GM18951 (cell line): ENCODE results near the gene MPP4.

Experiments
- POLR2A ChIP-seq: IDR thresholded peaks from 4 replicates; pipeline ENCODE4 v1.6.1; 2011; ENCODE audit warnings: mild to moderate bottlenecking; ENCODE audit not compliant: insufficient read length, insufficient read depth; ENCODE audit errors: extremely low read depth
- in situ Hi-C: fragments of 300-500 bp; cut with MboI; formaldehyde crosslinking; loops from one replicate; pipeline ENCODE4 v1.12.0; 2022; ENCODE audit warnings: low sequenced_read_pairs, mixed read lengths, inconsistent platforms; ENCODE audit not compliant: unreplicated experiment

Gene MPP4

GRCh38 chr2:201656740-201657139 lies 41.7 kb downstream of the MPP4 start:
- no peak for TF ChIP-seq POLR2A
- in situ Hi-C loops, result no loop called here

DNA sequence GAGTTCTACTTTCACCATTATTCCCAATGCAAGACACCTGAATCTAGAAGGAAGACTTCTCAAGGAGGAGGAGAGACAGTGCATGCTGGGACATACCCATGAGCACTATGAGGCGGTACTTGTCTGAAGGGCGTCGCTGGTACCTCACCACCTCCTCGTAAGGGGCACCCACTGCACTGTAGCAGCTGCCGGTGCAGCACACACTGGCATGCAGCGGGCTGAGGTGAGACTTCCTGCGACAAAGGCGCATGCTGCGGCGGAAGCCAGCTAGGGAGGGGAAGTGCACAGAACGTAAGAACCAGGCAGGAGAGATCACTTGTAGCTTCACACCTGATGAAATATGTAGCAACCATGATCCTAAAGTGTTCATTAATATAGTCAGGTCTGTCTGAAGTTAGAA lies 42.3 kb downstream of the MPP4 start:
- in situ Hi-C loops, result no loop called here
- no peak for TF ChIP-seq POLR2A

- no peak for TF ChIP-seq POLR2A
- in situ Hi-C loops, result no loop called here
Observed at GRCh38 chr2:201654616-201655384, 43.6 kb downstream of the MPP4 start.

GRCh38 chr2:201653221-201653620 lies 45.2 kb downstream of the MPP4 start:
- in situ Hi-C loops, result no loop called here
- no peak for TF ChIP-seq POLR2A

DNA sequence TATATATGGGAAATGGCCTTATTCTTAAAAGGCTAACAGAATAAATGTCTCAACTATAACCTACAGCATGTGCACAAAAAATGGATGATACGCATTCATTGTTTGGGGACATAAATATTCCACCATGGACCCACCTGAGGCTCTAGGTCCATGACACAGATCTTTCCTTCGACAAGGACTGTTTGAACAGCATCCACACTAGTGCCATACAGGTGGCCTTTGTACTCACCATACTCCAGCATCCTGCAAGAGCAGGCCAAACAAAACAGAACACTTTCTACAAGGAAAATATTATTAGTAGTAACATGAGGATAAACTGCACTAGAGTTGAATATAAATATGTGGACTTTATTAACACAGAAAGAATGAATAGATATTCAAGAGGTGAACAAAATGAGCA lies 49.0 kb downstream of the MPP4 start:
- in situ Hi-C loops, result no loop called here
- TF ChIP-seq POLR2A, result no peak

DNA sequence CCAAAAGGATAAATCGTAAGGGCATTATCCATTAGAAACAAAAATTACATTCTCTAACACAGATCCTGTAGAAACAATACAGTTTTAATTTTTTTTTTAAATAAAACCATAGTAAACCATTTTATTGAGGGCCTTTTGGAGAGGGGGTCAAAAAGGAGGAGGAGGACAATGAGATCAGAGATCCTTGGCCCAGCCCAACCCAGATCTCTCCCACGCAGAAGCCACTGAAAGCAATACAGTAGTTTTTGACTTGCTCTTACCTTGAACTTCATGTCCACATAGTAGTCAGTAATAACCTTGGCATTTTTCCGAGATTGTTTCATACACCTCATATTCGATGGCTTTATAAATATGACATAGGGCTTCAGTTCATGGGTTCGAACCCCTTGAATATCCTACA lies 51.0 kb downstream of the MPP4 start:
- in situ Hi-C loops, result no loop called here
- no peak for TF ChIP-seq POLR2A

- in situ Hi-C loops, result no loop called here
- no peak for TF ChIP-seq POLR2A
Observed at GRCh38 chr2:201644001-201644400, 54.4 kb downstream of the MPP4 start.

GRCh38 chr2:201643216-201643890 lies 55.1 kb downstream of the MPP4 start, which contains the start of gene TMEM237:
Gene TMEM237 (minus strand): TSS chr2:201643503. CDS start chr2:201643400, 103 bp downstream.
- in situ Hi-C loops, result no loop called here
- no peak for TF ChIP-seq POLR2A

GRCh38 chr2:201642579-201643215 lies 55.7 kb downstream of the MPP4 start:
- in situ Hi-C loops, result no loop called here
- TF ChIP-seq POLR2A, result peak; percentile 77

DNA sequence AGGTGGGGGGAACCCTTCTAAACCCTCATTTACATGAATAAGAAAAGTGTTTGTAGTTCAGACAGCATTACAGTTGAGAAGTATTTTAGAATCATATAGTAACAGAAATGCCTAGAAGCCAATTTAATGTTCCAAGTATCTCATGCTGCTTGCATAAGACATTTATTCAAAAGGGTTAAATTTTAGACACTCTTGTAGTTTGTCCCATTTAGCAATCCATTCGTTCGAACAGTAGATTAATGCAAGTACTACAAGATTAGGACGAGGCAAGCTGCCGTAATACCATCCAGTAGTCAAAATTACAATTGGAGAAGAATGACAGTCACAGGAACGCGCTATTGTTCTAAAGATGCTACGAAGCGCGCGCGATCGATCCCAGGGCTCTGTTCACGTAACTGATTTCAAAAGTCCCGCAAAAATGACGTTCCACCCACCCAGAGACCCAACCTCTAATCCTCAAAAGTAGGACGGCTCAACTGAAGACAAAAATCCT lies 56.3 kb downstream of the MPP4 start:
- in situ Hi-C loops, result no loop called here
- TF ChIP-seq POLR2A, result no peak

DNA sequence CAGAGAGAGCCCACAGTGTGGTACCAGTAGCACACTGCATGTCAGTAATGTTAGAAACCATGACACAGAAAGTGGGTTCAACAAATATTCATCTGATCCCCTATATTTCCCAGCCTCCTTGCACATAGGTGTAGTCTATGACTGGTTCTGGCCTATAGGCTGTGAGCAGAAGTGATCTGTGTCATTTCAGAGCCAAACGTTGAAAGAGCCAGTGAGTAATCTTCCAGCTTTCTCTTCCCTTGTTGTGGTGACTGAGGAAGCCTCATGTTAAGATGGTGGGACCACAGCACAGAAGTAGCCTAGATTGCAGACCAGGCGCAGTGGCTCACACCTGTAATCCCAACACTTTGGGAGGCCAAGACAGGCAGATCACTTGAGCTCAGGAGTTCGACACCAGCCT lies 59.2 kb downstream of the MPP4 start:
- no peak for TF ChIP-seq POLR2A
- in situ Hi-C loops, result no loop called here

DNA sequence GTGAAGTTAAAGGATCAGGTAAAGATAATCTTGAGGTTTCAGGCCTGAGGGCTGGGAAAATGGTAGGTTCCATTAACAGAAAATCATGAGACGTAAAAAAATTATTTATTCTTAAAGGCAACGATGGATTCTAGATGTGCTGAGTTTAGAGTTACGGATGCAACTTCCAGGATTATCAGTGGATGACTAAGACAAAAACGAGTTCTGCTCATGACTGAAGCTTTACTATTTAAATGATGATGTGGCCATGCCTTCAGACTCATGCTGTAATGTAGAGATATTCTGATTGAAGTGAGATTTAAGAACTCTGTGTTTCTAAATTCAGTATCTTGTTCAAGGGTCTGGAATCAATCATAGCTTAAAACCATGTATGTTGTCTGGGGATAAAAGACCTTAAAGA lies 60.1 kb downstream of the MPP4 start:
- in situ Hi-C loops, result no loop called here
- TF ChIP-seq POLR2A, result no peak

GRCh38 chr2:201633661-201634249 lies 64.7 kb downstream of the MPP4 start:
- in situ Hi-C loops, result no loop called here
- no peak for TF ChIP-seq POLR2A
